Middle frontal gyrus (tissue), 1 donor: ENCODE measurements around the gene NASP.
"Not testable (repeated sequence)": the region's sequence is repeated elsewhere in the genome, so short reads cannot be mapped to it uniquely, and the experiment has no call there.

Source experiments
- DNase-seq: peaks from one replicate; pipeline ENCODE4 v3.0.0-alpha.2; 2015; ENCODE audit warnings: low spot score; ENCODE audit errors: extremely low spot score

NASP gene

GRCh38 chr1:45569962-45570581, 13.8 kb upstream of the NASP start:
- peak; percentile 53 for DNase-seq

GRCh38 chr1:45570631-45571030, 13.2 kb upstream of the NASP start:
- DNase-seq, result no peak

- no peak for DNase-seq
These were observed 10.5 kb upstream of the NASP start for GRCh38 chr1:45573231-45573804.

DNA sequence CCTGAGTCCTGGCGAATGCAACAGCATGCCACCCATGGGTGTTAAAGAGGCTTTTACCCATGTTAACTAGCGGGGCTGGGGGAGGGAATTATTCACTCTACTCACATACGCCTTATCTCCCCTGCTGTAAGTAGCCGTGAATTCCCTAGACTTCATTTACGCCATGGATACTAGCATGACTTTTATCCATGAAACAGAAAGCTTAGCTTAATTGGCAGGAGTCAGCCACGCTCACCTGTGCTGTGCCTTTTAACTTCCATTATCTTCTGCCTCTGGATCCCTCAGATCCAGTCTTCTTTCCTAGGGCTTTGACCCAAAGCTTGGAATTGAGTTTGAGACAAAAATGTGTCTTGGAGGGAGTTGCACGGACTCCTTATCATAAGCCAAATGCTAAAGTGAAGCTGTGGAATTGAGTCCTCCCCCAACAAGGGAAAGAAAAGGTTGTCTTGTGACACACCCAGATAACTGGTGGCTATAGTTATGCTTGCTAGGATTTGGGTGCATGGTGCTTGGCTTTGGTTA, 9.7 kb upstream of the NASP start:
- no peak for DNase-seq

DNA sequence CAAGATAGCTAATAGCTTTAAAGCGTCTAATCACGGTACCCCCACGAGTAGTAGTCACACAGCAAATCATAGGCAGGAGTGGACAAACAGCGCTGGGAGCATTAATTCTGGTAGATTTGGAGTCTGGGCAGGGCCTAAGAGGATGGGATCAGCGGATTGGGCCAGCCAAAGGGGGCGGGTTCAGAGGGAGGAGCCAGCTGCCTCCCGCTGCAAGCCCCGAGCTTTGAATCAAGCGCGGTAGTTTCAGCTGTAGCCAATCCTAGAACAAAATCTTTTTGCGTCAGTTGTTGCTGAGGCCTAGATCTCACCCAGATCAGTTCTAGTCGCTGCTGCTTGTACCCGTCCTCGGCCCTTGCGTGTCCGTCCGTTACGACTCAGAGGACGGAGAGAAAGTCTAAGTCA, 576 bp upstream of the NASP start:
- DNase-seq, result peak; percentile 96

GRCh38 chr1:45584351-45585109, 689 bp downstream of the NASP start:
- peak; percentile 73 for DNase-seq

- no peak for DNase-seq
These were observed 1.2 kb downstream of the NASP start for GRCh38 chr1:45585110-45585426.

DNA sequence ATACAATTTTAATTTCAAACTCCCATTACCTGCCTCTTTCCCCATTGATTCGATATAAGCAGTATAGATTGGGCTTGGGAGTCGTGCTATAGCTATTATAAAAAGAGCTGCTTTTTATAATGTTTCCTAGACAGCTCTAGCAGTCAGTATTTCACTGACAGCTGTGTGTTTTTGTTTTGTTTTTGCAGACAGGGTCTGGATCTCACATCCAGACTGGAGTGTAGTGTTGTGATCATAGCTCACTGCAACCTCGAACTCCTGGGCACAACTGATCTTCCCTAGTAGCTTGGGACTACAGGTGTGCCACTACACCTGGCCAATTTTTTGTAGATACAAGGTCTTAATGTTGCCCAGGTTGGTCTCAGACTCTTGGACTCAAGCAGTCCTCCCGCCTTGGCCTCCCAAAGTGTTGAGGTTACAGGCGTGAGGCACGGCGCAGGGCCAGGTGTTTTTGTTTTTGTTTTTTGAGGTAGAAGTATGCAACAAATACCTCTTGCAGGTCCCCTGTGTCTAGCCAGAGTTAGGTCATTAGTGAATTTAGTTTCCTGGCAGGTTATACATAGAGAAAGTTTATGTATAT, 1.7 kb downstream of the NASP start:
- DNase-seq, result no peak

GRCh38 chr1:45586769-45587168, 2.9 kb downstream of the NASP start:
- DNase-seq, result no peak

- DNase-seq, result no peak
These were observed 6.0 kb downstream of the NASP start for GRCh38 chr1:45589861-45590260.

DNA sequence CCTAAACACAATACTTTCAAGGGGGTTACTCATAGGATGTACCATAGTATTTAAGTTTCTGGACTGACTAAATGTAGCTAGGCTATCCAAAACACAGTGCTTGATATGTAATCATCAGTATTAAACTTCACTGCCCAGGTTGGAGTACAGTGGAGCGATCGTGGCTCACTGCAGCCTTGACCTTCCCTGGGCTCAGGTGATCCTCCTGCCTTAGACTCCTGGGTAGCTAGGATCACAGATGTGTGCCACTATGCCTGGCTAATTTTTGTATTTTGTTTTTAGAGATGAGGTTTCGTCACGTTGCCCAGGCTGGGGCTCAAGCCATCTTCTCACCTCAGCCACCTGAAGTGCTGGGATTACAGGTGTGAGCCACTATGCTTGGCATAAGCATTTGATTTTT, 10.6 kb downstream of the NASP start:
- no peak for DNase-seq

GRCh38 chr1:45596765-45597164, 12.9 kb downstream of the NASP start:
- not testable (repeated sequence) for DNase-seq

DNA sequence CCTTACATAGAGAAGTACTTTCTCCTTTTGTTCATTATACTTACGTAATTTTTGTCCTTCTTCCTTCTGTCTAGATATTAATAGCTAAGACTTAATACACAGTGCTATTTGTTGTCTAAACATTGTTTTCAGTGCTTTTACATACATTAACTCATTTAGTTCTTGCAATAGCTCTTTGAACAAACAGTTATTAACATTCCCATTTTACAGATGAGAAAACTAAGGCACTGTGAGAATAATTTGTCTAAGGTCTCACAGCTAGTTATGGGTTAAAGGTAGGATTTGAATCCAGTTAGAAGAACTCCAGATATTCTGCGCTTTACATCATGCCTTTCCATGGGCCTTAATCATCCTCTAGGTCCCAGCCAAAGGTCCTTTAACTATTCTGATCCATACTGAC, 20.4 kb downstream of the NASP start:
- no peak for DNase-seq

DNA sequence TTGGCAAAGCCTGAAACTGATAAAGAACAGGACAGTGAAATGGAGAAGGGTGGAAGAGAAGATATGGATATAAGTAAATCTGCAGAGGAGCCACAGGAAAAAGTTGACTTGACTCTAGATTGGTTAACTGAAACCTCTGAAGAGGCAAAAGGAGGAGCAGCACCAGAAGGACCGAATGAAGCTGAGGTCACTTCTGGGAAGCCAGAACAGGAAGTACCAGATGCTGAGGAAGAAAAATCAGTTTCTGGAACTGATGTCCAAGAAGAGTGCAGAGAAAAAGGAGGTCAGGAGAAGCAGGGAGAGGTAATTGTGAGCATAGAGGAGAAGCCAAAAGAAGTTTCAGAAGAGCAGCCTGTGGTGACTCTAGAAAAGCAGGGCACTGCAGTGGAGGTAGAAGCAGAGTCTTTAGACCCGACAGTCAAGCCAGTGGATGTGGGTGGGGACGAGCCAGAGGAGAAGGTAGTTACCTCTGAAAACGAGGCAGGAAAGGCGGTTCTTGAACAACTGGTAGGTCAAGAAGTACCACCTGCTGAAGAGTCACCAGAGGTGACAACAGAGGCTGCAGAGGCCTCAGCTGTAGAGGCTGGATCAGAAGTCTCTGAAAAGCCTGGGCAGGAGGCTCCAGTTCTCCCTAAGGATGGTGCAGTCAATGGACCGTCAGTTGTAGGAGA, 23.7 kb downstream of the NASP start:
- DNase-seq, result no peak

- DNase-seq, result no peak
These were observed 24.6 kb downstream of the NASP start for GRCh38 chr1:45608175-45609156.

DNA sequence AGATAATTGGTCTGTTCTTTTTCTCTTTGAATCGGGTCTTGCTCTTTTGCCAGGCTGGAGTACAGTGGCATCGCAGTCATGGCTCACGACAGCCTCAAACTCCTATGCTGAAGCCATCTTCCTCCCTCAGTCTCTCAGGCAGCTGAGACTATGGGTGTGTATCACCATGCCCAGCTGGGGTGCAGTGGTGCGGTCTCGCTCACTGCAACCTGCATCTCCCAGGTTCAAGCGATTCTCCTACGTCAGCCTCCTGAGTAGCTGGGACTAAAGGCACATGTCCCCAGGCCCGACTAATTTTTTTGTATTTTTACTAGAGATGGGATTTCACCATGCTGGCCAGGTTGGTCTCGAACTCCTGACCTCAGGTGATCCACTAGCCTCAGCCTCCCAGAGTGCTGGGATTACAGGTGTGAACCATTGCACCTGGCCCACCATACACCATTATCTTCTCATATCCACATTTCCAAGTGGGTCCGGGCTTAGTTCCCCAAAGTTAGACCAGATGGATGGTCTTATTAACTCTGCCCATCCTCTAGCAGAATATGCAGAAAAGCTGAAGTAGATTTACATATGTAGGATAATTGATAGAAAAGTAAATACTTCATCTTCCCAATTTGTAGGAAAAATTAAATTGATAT, 26.9 kb downstream of the NASP start:
- no peak for DNase-seq

DNA sequence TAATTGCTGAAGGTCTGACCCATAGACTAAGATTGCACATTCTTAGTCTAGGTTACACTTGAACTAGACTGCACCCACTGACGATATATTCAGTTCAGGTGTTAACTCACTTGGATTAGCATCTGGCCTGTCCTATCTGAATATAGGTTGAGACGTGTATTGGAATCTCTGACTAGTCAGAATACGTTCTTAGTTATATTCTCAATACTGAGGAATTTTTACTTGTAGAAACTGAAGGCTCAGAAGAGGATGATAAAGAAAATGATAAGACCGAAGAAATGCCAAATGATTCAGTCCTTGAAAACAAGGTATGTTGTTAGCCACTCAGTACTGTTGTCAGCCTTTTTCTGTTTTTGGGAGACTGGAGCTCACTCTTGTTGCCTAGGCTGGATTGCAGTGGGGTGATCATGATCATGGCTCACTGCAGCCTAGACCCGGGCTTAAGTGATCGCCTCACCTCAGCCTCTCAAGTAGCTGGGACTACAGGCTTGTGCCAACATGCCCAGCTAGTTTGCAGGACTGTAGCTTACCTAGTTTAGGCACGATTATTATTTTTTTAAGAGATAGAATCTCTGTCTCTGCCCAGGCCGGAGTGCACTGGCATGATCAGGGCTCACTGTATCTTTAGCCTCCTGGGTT, 29.2 kb downstream of the NASP start:
- no peak for DNase-seq

- DNase-seq, result no peak
These were observed 32.0 kb downstream of the NASP start for GRCh38 chr1:45615885-45616284.

GRCh38 chr1:45617618-45618017, 33.8 kb downstream of the NASP start:
- no peak for DNase-seq
